Hematopoietic multipotent progenitor cell (in vitro differentiated cells): ENCODE results near the gene CHD8. TPM values are rescaled to one million over a fixed set of nuclear protein-coding genes. Genes with fewer than 3 reads are reported as not detected.
A peak's percentile ranks its signal among the peaks of the same experiment; 100 is the strongest.
"Not testable (repeated sequence)": the region's sequence is repeated elsewhere in the genome, so short reads cannot be mapped to it uniquely, and the experiment has no call there.

Experiments
- DNase-seq, 3 donors: peaks; one replicate each; pipeline ENCODE4 v3.0.0-alpha.2; 2011 to 2015; ENCODE audit warnings: low read depth in 2 of 3, low spot score in 2 of 3
- total RNA-seq: library from RNA; depleted of rRNA; stranded (reverse); fragments of >200 nt; gene quantifications from one replicate; pipeline ENCODE4 v1.2.3, GENCODE V29; 2012

CHD8 gene
- 78.6 TPM for total RNA-seq

DNA sequence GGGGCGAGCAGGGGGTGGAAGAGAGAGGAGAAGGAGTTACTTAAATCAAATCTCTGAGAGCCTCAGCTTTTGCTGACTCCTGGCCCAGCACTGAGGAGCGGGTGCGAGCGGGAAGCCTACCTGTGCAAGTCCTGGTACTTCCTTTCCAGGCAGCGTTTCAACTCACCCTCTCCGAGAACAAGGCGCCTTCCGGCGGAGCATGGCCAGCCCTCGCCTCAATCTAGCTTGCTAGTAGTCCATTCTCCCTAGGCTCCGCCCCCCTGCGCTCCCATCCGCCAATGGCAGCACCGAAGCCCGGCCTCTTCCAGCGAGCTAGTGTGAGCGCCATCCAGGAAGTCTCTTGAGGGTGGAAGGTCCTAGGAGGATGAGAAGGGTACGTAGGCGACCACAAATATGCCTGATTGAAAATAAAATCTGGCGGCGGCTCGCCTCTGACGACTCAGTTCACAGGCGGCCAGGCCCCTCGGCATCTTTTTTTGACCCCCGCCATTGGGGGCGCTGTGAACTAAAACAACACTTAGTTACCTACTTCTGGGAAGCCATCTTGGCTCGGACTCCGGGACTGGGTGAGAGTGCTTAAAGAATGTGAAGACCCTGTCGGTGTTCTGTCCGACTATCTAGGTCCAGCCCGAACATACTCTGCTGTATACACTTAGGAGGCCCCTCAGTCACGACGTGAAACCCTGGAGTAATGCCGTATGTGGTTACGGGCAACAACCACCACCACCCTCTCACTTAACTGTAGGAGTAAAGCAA is at the start of gene CHD8:
TSS of gene CHD8 (minus strand) at position 212 of the 756 bp plus-strand sequence. CDS start 24,480 bp downstream, outside the sequence.
- peak; percentile 92 to 100 (median 99) for DNase-seq

DNA sequence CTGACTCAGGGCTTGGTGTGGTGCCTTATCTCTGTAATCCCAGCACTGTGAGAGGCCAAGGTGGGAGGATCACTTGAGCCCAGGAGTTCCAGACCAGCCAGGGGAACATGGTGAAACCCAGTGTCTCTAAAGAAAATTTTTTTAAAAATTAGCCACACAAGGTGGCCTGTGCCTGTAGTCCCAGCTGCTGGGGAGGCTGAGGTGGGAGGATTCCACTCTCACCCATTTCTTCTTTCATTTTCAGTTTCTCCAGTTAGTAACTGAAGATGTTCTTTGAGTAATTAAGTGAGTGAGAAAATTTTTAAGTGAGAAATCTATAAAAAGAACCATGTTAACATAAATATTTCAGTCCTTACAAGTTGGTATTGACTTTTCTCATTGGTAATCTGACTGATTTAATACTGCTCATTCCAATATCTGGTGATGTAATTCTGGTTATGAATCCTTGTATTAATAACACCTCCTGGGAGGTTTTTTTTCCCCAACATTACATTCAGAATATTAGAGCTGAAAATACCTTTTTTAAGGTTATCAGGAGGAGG is 49.2 kb upstream of the CHD8 start:
- DNase-seq, result peak in 1 of 3 donors; percentile 15

GRCh38 chr14:21503376-21503775 is 47.5 kb upstream of the CHD8 start:
- DNase-seq, result no peak

DNA sequence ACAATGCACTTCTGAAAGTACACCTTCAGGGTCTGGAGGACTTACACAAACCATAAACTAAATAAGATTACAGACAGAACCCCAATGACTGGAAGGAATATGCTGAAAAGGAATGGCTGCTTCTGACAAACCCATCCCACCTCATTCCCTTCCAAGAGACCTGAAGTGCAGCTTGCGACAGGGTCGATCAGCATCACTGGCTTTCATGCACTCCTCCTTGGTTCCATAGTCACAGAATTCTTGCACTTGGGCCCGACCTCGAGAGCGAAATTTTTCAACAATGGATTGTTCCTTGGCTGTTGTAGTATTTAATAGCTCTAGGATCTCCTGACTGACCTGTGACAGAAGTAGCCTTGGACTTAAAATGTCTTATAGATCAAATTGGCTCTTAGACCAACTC is 45.6 kb upstream of the CHD8 start:
- no peak for DNase-seq

DNA sequence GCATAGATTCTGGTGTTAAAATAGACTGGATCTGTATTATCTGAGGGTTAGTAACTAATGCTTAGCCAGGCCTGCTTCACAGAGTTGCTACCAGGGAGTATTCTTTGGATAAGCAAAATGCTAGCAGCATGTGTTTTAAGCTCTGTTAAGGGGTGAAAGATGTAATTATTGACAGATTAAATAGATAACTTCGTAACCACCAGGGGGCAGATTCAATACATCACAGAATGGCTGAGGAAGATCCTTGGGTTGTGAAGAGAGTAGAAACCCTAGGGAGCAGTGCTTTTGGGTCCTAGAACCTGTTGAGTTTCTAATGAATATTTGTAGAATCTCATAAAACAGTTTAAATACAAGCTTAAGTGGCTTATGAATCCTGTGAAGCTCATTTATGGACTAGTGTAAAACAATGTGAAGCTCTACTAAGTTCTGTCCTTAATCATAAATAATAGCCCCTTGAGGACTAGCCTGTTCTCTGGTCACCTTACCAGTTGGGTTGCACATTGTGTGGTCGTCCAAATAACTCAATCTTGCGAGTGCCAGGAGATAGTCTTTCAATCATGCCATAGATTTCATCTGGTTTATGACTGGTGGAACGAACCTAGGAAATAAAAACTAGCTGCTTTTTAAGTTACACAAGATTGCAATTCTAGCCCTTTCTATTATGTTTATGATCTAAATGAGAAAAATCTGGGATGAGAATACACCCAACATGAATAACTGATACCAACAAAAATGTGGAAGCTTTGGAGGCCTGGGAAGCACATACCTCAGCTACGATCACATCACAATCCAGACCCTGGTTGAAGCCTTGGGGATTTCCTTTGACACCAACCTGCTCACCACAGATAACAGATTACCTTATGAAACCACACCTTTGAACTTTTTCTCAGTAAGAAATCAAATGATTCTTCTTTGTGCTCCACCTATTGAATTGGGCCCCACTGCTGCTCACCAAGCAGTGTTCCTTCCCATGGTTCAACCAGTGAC is 42.9 kb upstream of the CHD8 start:
- peak in 2 of 3 donors; percentile 61 to 88 for DNase-seq

GRCh38 chr14:21496453-21496852 is 40.5 kb upstream of the CHD8 start:
- DNase-seq, result no peak

- no peak for DNase-seq
These were observed 39.2 kb upstream of the CHD8 start for GRCh38 chr14:21494902-21495762.

DNA sequence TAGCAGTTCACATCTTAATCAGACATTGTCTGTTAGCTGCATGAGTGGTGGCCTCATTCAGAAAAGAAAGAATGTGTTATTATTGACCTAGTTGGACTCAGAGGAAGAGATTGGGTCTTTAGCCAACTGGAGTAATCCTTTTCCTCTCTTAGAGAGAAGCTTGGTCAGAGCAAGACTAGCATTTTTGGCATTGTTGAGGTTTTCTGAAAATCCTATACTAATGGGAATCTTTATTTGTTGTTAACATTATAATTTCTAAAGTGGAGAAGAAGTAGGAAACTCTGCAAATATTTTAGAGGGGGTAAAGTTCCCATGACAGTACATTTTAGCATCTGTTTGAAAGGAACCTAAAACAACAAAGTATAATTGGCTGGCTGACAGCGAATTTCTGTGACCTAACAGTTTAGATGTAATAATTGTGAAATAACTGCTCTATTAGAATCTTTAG is 30.7 kb upstream of the CHD8 start:
- no peak for DNase-seq

DNA sequence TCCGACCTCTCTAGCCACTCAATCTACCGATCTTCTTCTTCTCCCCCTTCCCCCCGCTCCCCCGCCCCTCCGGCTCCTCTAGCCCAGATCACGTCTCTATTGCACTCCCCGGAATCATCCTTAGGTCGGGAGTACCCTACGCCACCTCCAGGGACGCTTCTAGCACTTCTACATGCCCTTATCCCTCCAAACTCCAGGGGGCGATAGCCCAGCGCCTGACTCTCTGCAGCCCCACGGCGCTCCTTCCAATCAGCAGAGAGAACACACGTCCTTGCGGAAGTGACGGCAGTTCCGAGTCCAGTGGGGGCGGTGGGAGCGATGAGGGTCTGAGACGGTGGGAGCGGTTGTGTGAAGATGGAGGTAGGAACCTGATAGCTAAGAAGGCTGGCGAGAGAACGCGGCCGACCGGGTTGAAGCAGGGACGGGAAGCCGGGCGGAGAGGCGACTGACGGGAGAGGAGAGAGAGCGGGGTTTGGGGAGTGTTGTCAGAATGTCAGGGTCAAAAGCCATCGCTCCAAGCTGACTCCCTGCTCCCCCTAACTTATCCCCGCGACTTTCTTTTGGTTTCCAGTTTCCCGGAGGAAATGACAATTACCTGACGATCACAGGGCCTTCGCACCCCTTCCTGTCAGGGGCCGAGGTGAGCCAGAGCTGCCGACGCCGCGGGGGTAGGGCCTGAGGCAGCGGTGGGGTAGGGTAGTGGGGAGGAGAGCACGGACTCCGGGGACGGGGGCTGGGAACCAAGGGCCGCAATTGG is 21.2 kb upstream of the CHD8 start, which contains the start of the genes RAB2B and TOX4:
TSS of gene RAB2B (minus strand) at position 35 of the 757 bp plus-strand sequence. CDS start 87 bp downstream, outside the sequence.
TSS of gene TOX4 (plus strand) at position 271 of the 757 bp plus-strand sequence. CDS start at position 355, 84 bp downstream.
- peak; percentile 89 to 99 (median 98) for DNase-seq

- DNase-seq, result no peak
These were observed 20.6 kb upstream of the CHD8 start for GRCh38 chr14:21476523-21476924.

DNA sequence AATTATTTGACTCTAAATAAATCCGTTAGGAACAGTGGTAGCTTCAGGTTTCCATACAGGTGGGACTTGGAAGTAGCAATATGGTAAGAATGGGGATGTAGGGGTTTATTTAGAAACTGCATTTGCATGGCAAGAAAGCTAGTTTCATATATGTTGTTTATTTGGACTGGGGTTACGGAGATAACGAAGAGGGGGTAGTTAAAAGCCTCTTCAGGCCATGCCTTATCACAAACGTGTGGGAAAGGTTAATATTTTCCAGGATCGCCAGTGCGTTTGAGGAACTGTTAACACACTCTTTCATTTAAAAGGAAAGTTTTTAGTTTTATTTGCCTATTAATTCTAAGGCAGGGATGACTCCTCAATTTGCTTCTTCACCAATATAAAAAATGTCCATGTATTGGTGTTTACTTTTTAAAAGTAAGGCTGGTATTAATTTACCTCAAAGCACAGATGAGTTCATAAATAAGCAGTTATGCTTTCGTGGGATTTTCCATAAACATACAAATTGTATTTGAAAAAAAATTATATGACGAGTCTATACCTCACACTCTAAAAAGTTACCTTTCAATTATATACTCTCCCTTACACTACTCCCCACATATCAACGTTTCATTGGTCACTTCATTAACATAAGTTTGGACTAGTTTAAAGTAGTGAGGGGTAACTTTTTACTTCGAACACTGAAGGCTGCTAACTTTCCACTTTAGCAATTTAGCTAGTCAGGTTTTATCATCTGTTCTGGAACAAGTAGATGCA is 20.0 kb upstream of the CHD8 start:
- no peak for DNase-seq

DNA sequence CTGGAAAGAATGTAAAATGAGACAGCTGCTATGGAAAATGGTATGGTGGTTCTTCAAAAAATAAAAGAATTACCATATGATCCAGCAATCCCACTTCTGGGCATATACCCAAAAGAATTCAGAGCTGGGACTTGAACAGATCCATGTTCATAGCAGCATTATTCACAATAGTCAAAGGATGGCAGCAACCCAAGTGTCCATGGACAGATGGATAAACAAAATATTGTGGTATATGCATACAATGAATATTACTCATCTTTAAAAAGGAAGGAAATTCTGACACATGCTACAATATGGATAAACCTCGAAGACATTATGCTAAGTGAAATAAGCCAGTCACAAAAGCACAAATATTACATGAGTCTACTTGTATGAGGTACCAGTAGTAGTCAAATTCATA is 11.7 kb upstream of the CHD8 start:
- no peak for DNase-seq

DNA sequence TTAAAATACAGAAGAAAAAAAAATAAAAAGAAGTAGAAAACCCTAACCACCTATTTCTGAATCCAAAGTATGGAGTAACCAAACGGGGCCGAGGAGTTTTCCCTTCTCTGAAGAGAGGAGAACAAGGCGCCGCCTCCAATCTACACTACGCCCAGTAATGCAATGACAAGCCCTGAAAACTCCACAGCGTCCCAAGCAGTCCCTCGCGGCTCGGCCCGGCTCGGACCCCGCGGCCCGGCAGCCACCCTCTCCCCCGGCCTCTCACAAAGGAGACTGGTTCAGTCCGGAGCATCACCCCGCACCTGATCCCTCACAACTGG is 371 bp downstream of the CHD8 start:
- no peak for DNase-seq

DNA sequence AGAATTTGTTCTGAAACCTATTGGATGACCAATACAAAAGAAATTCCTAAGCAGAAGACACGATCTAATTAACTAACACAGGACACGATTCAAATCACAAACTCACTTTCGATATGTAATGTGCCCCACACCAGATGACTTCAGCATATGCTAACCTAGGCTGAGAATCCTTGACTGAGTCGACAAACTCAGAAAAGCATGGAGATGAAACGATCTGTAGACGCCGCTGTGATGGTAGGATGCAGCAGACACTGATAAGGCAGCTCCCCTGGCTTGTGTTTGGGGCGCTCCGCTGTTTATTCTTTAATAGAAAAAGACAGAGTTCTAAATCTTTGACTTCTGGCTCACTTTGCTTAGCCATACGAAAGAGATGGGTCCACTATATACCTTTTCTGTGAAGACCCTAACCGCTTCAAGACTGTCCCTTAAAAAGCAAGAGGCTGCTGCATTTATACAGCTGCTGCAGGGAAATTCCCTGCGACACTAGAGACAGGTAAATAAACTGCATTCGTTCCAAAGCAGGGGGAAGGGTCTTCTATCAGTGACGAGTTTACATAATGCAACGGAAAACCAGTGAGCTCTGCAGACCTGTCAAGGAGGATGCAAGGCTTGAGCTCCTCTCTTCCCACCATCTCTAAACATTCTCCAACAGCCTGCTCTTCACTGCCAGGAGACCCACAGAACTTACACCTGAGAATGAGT is 929 bp downstream of the CHD8 start:
- DNase-seq, result peak in 1 of 3 donors; percentile 24

DNA sequence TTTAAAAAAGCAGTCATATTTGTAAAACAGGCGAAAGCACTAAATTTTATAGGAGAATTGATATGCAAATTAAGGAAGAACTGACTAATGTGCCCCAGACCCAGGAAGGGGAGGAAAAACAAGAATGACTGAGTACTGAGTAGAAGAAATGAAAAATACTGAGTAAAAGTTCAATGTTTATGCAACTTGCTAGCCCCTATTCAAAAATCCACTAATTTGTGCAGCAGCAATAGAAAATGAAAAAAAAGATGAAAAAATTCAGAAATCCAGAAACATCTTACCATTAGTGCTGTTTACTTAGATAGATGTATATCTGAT is 6.1 kb downstream of the CHD8 start:
- no peak for DNase-seq

- not testable (repeated sequence) for DNase-seq
These were observed 13.3 kb downstream of the CHD8 start for GRCh38 chr14:21442657-21443056.

GRCh38 chr14:21440859-21441258 is 15.1 kb downstream of the CHD8 start:
- DNase-seq, result peak in 1 of 3 donors; percentile 15
